GM13977 (cell line): ENCODE results near the gene ZFAND2A.

Experiments
- DNase-seq: peaks from one replicate; pipeline ENCODE4 v3.0.0; 2012; ENCODE audit warnings: low spot score
- in situ Hi-C: fragments of 300-500 bp; cut with MboI; formaldehyde crosslinking; loops from one replicate; pipeline ENCODE4 v1.12.0; 2022; ENCODE audit warnings: low sequenced_read_pairs, low pct_unique_long_range_greater_than_20kb, mixed read lengths, inconsistent platforms; ENCODE audit not compliant: unreplicated experiment
- TF ChIP-seq, protein P1 (sequence below): IDR thresholded peaks from 2 replicates; pipeline ENCODE4 v1.5.1; 2012; ENCODE audit warnings: mild to moderate bottlenecking, control low read depth; ENCODE audit not compliant: insufficient read depth; ENCODE audit errors: extremely low read depth, missing control alignments

Gene ZFAND2A

DNA sequence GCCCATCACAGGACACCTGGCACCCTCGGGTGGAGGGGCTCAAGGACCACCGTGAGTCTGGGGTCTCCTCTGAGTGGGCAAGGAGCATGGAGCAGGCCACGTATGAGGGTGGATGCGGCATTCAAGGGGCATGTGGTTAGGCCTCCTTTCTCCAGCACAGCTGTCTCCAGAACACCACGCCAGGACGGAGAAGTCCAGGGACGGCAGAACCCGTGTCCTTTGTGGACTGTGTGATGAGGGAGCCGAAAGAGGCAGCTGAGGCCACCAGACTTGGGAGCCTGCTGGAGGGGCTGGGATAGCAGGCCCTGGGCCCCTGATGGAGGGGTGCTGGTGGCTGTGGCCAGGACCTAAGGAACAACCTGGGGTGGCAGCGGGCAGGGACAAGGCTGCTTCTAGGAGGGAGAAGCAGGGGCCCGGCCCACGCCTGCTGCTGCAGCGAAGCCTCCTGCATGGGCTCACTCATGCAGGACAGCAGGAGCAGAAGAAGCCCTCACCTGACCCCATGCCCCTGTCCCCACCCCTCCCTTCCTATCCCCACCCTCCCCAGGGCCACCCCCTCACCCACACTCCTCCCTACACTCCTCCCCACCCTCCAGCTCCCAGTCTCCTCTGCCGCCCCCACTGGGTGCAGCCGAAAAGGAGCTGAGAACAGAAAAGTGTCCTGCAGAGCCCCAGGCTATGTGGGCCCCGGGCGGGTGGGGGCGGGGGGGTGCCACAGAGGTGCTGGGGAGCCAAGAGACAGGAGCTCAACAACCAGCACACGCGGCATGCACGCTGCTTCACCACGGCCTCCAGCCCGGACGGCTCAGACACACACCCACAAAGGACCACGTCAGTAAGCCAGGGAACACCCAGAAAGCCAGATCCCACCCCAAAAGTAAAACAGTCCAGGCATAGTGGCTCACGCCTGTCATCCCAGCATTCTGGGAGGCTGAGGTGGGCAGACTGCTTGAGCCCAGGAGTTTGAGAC is 29.7 kb downstream of the ZFAND2A start:
- in situ Hi-C loops = loop anchor here (10.0 kb wide), 1 partner anchor 46 kb away; the partner anchor contains the start of gene GPER1
- TF ChIP-seq, protein P1, sequence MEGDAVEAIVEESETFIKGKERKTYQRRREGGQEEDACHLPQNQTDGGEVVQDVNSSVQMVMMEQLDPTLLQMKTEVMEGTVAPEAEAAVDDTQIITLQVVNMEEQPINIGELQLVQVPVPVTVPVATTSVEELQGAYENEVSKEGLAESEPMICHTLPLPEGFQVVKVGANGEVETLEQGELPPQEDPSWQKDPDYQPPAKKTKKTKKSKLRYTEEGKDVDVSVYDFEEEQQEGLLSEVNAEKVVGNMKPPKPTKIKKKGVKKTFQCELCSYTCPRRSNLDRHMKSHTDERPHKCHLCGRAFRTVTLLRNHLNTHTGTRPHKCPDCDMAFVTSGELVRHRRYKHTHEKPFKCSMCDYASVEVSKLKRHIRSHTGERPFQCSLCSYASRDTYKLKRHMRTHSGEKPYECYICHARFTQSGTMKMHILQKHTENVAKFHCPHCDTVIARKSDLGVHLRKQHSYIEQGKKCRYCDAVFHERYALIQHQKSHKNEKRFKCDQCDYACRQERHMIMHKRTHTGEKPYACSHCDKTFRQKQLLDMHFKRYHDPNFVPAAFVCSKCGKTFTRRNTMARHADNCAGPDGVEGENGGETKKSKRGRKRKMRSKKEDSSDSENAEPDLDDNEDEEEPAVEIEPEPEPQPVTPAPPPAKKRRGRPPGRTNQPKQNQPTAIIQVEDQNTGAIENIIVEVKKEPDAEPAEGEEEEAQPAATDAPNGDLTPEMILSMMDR = no peak
- DNase-seq = no peak

DNA sequence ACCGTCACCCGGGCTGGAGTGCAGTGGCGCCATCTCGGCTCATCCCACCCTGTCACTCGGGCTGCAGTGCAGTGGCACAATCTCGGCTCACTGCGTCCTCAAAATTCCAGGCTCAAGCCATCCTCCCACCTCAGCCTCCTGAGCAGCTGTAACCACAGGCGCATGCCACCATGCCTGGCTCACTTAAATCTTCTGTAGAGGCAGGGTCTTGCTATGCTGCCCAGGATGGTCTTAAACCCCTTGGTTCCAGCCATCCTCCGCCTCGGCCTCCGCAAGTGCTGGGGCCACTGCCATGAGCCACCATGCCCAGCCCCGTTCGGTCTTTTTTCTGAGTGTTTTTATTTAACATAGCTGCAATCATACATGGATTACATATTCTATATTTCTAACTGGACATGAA is 30.6 kb downstream of the ZFAND2A start:
- DNase-seq = no peak
- TF ChIP-seq, protein P1 = no peak
- in situ Hi-C loops = no loop called here

DNA sequence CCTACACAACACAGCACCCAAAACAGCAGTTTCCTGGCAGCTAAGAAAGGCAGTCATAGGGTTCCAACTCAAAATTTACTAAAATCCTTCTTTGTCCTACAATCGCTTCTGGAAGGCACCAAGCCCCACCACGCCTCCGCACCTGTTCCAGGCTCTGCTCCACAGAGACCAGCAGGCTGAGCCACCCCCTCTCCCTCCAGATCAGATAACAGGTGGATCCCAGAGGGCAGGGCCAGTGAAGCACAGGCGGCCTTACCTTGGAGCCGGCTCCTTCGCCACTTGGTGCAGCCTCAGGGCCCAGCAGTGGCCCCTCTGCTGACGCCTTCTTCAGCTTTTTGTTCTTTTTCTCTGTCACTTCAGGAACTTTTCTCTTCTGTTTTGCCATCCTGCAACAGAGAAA is 33.0 kb downstream of the ZFAND2A start:
- no peak for DNase-seq
- in situ Hi-C loops = no loop called here
- TF ChIP-seq, protein P1 = no peak

DNA sequence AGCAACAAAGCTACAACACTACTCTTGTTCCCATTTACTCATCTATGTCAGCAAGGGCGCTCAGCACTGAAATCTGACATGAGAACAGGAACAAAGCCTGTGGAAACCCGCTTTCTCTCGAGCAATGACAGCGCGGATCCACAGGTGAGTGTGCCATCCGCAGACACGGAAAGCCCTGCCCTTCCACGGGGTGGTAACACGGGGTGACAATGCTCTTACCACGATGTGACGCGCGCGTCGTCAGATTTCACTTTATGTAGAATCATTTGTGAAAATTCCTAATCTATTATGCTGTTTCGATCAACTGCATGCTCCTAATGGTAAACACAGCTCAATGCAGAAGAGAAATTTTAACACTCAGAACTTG is 34.4 kb downstream of the ZFAND2A start:
- TF ChIP-seq, protein P1 = no peak
- DNase-seq = no peak
- in situ Hi-C loops = no loop called here

DNA sequence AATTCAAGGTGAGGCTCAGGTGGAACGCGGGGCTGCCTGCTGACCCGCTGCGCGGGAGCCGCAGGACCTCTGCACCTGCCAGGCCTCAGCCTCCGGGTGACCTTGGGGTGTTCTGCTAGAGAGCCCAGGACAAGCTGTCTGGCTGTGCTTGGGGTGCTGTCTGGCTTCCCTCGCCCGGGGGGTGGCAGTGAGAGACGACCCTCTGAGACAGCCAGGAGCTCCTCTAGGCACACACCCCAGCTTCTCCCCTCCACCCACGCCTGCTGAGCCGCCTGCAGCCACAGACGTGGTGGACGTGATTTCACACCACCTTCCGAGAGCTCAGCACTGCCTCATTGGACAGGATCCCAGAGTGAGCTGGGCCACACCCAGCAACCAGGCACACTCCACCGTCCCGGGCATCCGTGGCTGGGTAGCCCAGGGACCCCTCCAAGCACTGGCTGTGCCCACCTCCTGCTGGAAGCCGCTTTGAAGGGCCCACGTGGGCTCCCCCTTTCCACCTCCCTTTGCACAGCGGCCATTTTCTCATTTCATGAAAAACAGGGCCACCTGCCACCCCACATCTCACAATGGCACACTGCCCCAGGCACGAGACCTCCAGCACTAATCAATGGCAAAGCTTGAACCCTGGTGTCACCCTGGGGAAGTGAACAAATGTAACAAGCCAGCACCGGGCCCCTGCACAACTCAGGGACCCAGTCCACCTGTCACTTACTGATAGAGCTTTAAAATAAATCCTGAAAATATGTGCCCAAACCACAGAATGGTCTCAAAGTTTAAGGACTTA is 35.0 kb downstream of the ZFAND2A start:
- in situ Hi-C loops = no loop called here
- TF ChIP-seq, protein P1 = no peak

DNA sequence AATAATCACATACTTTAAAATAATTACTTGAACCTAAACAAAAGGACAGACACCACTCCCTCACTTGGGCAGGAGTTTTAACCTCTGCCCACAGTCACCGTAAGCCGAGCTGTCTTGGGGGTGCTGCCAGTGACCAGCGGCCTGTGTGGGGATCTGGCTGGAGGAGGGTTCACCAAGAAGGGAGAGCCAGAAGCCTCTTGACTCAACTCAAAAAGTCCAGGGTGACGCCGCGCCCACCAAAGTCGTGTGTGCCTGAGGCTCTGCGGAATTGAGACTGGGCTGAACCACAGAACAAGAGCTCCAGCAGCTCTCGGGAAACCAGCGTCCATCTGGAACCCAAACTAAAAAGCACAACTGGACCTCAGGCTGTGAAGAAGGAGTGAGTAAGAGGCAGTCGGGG is 35.8 kb downstream of the ZFAND2A start:
- TF ChIP-seq, protein P1 = no peak
- no peak for DNase-seq
- in situ Hi-C loops = no loop called here

More for the DNA sequence above, 35.0 kb downstream of the ZFAND2A start:
- no peak for DNase-seq
